Mammary microvascular endothelial cell (primary cell): ENCODE data around the gene CYP51A1. TPM values are rescaled to one million over a fixed set of nuclear protein-coding genes. Genes with fewer than 3 reads are reported as not detected.

ENCODE experiments used
- total RNA-seq: library from RNA; depleted of rRNA; stranded (reverse); fragments of >200 nt; gene quantifications from 2 replicates; pipeline ENCODE4 v1.2.3, GENCODE V29; 2015

The CYP51A1 gene
- total RNA-seq, result 107 and 109 TPM in 2 replicates

GRCh38 chr7:92134271-92135051 lies at the start of gene CYP51A1:
TSS of gene CYP51A1 (minus strand) at chr7:92134477. CDS start at chr7:92134364, 113 bp downstream.

GRCh38 chr7:92178928-92179924 lies 44.9 kb upstream of the CYP51A1 start, which contains the start of gene LRRD1:
TSS of gene LRRD1 (minus strand) at chr7:92179142. CDS start at chr7:92165202, 13,940 bp downstream.

Other genes starting within 250 kb of the CYP51A1 start
- gene AKAP9, start 193.6 kb downstream of the CYP51A1 start, total RNA-seq, result 15.9 and 16.3 TPM in 2 replicates
- gene LRRD1, start 44.7 kb upstream of the CYP51A1 start, total RNA-seq, result 0.07 TPM in 1 of 2 replicates, not detected in the other
- gene KRIT1, start 111.4 kb upstream of the CYP51A1 start, total RNA-seq, result 24.8 and 27.2 TPM in 2 replicates
- 18.7 and 19.2 TPM in 2 replicates for gene ANKIB1, start 111.5 kb upstream of the CYP51A1 start, total RNA-seq